HepG2 (cell line): ENCODE results near the gene OR2T34. TPM values are rescaled to one million over a fixed set of nuclear protein-coding genes. Genes with fewer than 3 reads are reported as not detected.

Experiments
- ATAC-seq: fragments of 200-7000 bp; cut with Tn5 transposase; 3 replicates; pipeline ENCODE4 v1.9.1; 2020; ENCODE audit warnings: mild to moderate bottlenecking, moderate library complexity
- BruUV-seq: library from RNA; stranded (reverse); fragments of 400-500 nt; replicated peaks from 2 replicates; lab custom pipeline; 2021; lab: Mats Ljungman, UMichigan
- CTCF ChIA-PET: fragments of 300-600 bp; formaldehyde crosslinking; extraction: SDS; loops from one replicate; lab custom pipeline; 2021; ENCODE audit warnings: low total read pairs, inconsistent platforms, low intra/inter-chr PET ratio; lab: Yijun Ruan, JAX
- POLR2A ChIA-PET: fragments of 350-600 bp; sonication (Branson Sonifier 250); formaldehyde crosslinking; loops from one replicate; lab custom pipeline; 2020; ENCODE audit warnings: antibody characterized with exemption, inconsistent platforms; lab: Yijun Ruan, JAX
- DNase-seq: peaks from one replicate; pipeline ENCODE4 v3.0.0-alpha.2; 2015; ENCODE audit warnings: low spot score
- FAIRE-seq: peaks from 3 replicates; lab custom pipeline; 2011; peaks lifted over from hg19 to GRCh38; lab: Jason Lieb, UNC
- H2AFZ ChIP-seq: one replicate; pipeline ENCODE4 v1.6.1; 2011; ENCODE audit warnings: low read length, inconsistent platforms
- H3K27ac ChIP-seq: fragments of 300-600 bp; 3 replicates; pipeline ENCODE4 v1.8.0; 2011; ENCODE audit warnings: mixed run types, mild to moderate bottlenecking, mixed read lengths, low read length, inconsistent platforms; ENCODE audit not compliant: insufficient read depth; ENCODE audit errors: extremely low read length
- H3K27me3 ChIP-seq, 2 experiments: fragments of 200-600 bp in 1 of 2; 2 replicates in 1 of 2; 3 replicates in 1 of 2; pipeline versions ENCODE4 v1.6.0 to v1.8.0; 2011; ENCODE audit warnings: low read length in 2 of 2, mild to moderate bottlenecking in 2 of 2, moderate library complexity in 2 of 2, inconsistent platforms in 1 of 2; ENCODE audit not compliant: insufficient read depth in 2 of 2, control insufficient read depth in 1 of 2
- H3K36me3 ChIP-seq, 2 experiments: fragments of 200-600 bp in 1 of 2; replicated peaks in 1 of 2; 2 replicates in 1 of 2; 3 replicates in 1 of 2; pipeline versions ENCODE4 v1.5.1 to v1.8.0; 2011; ENCODE audit warnings: low read length in 2 of 2, inconsistent platforms in 1 of 2; ENCODE audit not compliant: insufficient read depth in 2 of 2, control insufficient read depth in 1 of 2
- H3K4me1 ChIP-seq: 2 replicates; pipeline ENCODE4 v1.5.1; 2012; ENCODE audit warnings: low read length, inconsistent platforms; ENCODE audit not compliant: insufficient read depth
- H3K4me2 ChIP-seq: 2 replicates; pipeline ENCODE4 v1.6.0; 2011; ENCODE audit warnings: low read depth, low read length, inconsistent platforms
- H3K4me3 ChIP-seq, 3 experiments: fragments of 200-600 bp in 1 of 3; sonication (generic), shearing (Covaris generic) in 1 of 3; replicated peaks in 1 of 3; 2 replicates each; pipeline ENCODE4 v1.5.1; 2011 to 2016; ENCODE audit warnings: low read length in 3 of 3, inconsistent platforms in 2 of 3, low read depth in 2 of 3, mild to moderate bottlenecking in 2 of 3, control low read depth in 1 of 3, mixed read lengths in 1 of 3; ENCODE audit not compliant: insufficient read depth in 1 of 3
- H3K79me2 ChIP-seq: one replicate; pipeline ENCODE4 v1.6.1; 2011; ENCODE audit warnings: low read length, inconsistent platforms; ENCODE audit not compliant: insufficient read depth
- H3K9ac ChIP-seq: 2 replicates; pipeline ENCODE4 v1.6.0; 2011; ENCODE audit warnings: mild to moderate bottlenecking, low read depth, low read length, inconsistent platforms; ENCODE audit not compliant: insufficient read depth
- H3K9me3 ChIP-seq: 2 replicates; pipeline ENCODE4 v1.5.1; 2012; ENCODE audit warnings: mild to moderate bottlenecking, low read length
- H4K20me1 ChIP-seq: 2 replicates; pipeline ENCODE4 v1.6.0; 2011; ENCODE audit warnings: inconsistent platforms, mild to moderate bottlenecking, low read length, moderate library complexity; ENCODE audit not compliant: insufficient read depth
- CC2D1A ChIP-seq: sonication (generic); formaldehyde crosslinking; IDR thresholded peaks from 2 replicates; pipeline ENCODE4 v1.8.1; 2023; ENCODE audit warnings: mild to moderate bottlenecking, missing genetic modification reagents
- ELF3 ChIP-seq: IDR thresholded peaks from 2 replicates; pipeline ENCODE4 v1.6.1; 2016; ENCODE audit warnings: missing genetic modification reagents, missing compliant biosample characterization
- FOSL2 ChIP-seq: sonication (generic); formaldehyde crosslinking; IDR thresholded peaks from 2 replicates; pipeline ENCODE4 v1.4.0; 2020; ENCODE audit warnings: missing genetic modification reagents
- GTF2F1 ChIP-seq: fragments of 150-350 bp; IDR thresholded peaks from 2 replicates; pipeline ENCODE4 v1.6.1; 2014; ENCODE audit warnings: low read length
- LCORL ChIP-seq, 2 experiments: fragments of 450-650 bp in 1 of 2; sonication (generic) in 1 of 2; formaldehyde crosslinking in 1 of 2; IDR thresholded peaks; 2 replicates each; pipeline versions ENCODE4 v1.5.0 to v1.6.1; 2017 to 2020; ENCODE audit warnings: antibody characterized with exemption in 1 of 2, missing genetic modification reagents in 1 of 2
- MLLT10 ChIP-seq: sonication (generic); formaldehyde crosslinking; IDR thresholded peaks from 2 replicates; pipeline ENCODE4 v1.4.0; 2020; ENCODE audit warnings: missing genetic modification reagents
- PHF20 ChIP-seq: sonication (generic); formaldehyde crosslinking; IDR thresholded peaks from 2 replicates; pipeline ENCODE4 v1.5.0; 2020; ENCODE audit warnings: mild to moderate bottlenecking, missing genetic modification reagents
- SSRP1 ChIP-seq: IDR thresholded peaks from 2 replicates; pipeline ENCODE4 v1.6.1; 2016; ENCODE audit warnings: control low read depth
- STAG1 ChIP-seq: sonication (generic); formaldehyde crosslinking; IDR thresholded peaks from 2 replicates; pipeline ENCODE4 v1.4.0; 2020; ENCODE audit warnings: missing genetic modification reagents
- ZBTB38 ChIP-seq: sonication (generic); formaldehyde crosslinking; IDR thresholded peaks from 2 replicates; pipeline ENCODE4 v1.5.1; 2020; ENCODE audit warnings: mild to moderate bottlenecking, missing genetic modification reagents
- ZNF781 ChIP-seq: sonication (generic); formaldehyde crosslinking; IDR thresholded peaks from 2 replicates; pipeline ENCODE4 v1.5.1; 2020; ENCODE audit warnings: borderline replicate concordance, mild to moderate bottlenecking, missing genetic modification reagents; ENCODE audit errors: not compliant biosample characterization
- ZNF83 ChIP-seq: sonication (generic); formaldehyde crosslinking; IDR thresholded peaks from 2 replicates; pipeline ENCODE4 v1.4.0; 2020; ENCODE audit warnings: missing genetic modification reagents, mild to moderate bottlenecking, borderline replicate concordance
- ZSCAN25 ChIP-seq: sonication (generic); formaldehyde crosslinking; IDR thresholded peaks from 2 replicates; pipeline ENCODE4 v1.8.0; 2022; ENCODE audit warnings: mild to moderate bottlenecking, missing genetic modification reagents
- ZZZ3 ChIP-seq: sonication (generic); formaldehyde crosslinking; IDR thresholded peaks from 2 replicates; pipeline ENCODE4 v1.4.0; 2020; ENCODE audit warnings: missing genetic modification reagents, mild to moderate bottlenecking, borderline replicate concordance
- WGBS: methylation state at CpG from one replicate; pipeline ENCODE4 v1.1.6; 2017; ENCODE audit warnings: low lambda C conversion rate; 5-methylcytosine and 5-hydroxymethylcytosine counted together
- in situ Hi-C: cut with HindIII; loops from 2 replicates; pipeline ENCODE4 v1.10.0; 2017; ENCODE audit warnings: low pct_unique_long_range_greater_than_20kb; ENCODE audit not compliant: extremely low pct_ligation_motif_present
- intact Hi-C: fragments of 100-400 bp; cut with micrococcal nuclease; formaldehyde crosslinking; loops from one replicate; pipeline ENCODE4 v1.10.0; 2022; ENCODE audit not compliant: unreplicated experiment
- polyA plus RNA-seq, 8 experiments: library from polyadenylated mRNA; depleted of rRNA in 3 of 8; stranded (reverse) in 7 of 8; unstranded in 1 of 8; fragments of >200 nt; fragmentation: Illumina TruSeq in 4 of 8; extraction: Trizol in 4 of 8; gene quantifications; 2 replicates each; pipeline versions ENCODE4 v1.2.1 to v1.2.3, GENCODE V29; 2011 to 2016; ENCODE audit warnings: low read depth in 4 of 8, missing spikeins in 1 of 8, mixed read lengths in 1 of 8; ENCODE audit not compliant: insufficient read depth in 1 of 8
- total RNA-seq, 5 experiments: library from RNA; depleted of rRNA; stranded (reverse); fragments of >200 nt; fragmentation: Illumina TruSeq; extraction: Trizol; gene quantifications; 2 replicates each; pipeline ENCODE4 v1.2.3, GENCODE V29; 2016; ENCODE audit warnings: low read depth in 1 of 5
- TF ChIP-seq, protein P1 (sequence below): sonication (generic); formaldehyde crosslinking; IDR thresholded peaks from 2 replicates; pipeline ENCODE4 v1.5.1; 2020; ENCODE audit warnings: missing genetic modification reagents, mild to moderate bottlenecking, borderline replicate concordance
- TF ChIP-seq, protein P2 (sequence below): IDR thresholded peaks from 2 replicates; pipeline ENCODE4 v1.6.1; 2016; ENCODE audit warnings: missing compliant biosample characterization, missing genetic modification reagents, borderline replicate concordance

OR2T34 gene
- total and polyA plus RNA-seq, 2 of the 13 experiments (the other 11 are each of a cell fraction or from before 2014, with no cell fraction given) = not detected

DNA sequence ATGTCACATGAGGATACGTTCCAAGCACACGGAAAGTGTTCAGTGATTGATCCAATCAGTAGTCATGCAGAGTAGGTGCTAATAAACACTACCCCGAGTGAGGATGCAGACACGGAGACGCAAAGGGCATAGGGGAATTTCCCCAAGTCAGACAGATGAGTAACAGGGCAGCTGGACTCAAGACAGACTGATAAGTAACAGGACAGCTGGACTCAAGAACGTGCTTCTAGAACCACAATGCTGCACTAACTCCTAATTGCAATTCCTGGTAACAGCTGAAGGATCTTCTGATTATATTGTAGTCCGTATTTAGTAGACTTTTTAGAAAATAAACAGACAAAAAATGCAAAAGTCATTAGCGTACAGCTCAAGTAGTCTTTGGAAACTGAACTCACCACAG lies 24.8 kb upstream of the OR2T34 start:
- no peak overlapping the region for H3K27ac ChIP-seq
- no peak for DNase-seq
- H3K9me3 ChIP-seq = no peaks in the 10 kb centered on the region
- FAIRE-seq = no peak
- no TSS peak for BruUV-seq
- no peak overlapping the region for H2AFZ ChIP-seq
- 4% methylated on average over 8 of the region's 8 CpGs for WGBS
- no peaks in the 10 kb centered on the region for H3K4me1 ChIP-seq
- in situ Hi-C loops (no loop called here), intact Hi-C loops (no loop called here)
- no peaks in the 10 kb centered on the region for H3K79me2 ChIP-seq
- TF ChIP-seq ZSCAN25 (CRISPR knock-in tag) (no peak), ELF3 (CRISPR knock-in tag) (no peak), PHF20 (CRISPR knock-in tag) (no peak), SSRP1 (CRISPR knock-in tag) (no peak), ZNF781 (CRISPR knock-in tag) (no peak), GTF2F1 (no peak), FOSL2 (CRISPR knock-in tag) (no peak), ZBTB38 (CRISPR knock-in tag) (no peak)
- TF ChIP-seq, protein P1, sequence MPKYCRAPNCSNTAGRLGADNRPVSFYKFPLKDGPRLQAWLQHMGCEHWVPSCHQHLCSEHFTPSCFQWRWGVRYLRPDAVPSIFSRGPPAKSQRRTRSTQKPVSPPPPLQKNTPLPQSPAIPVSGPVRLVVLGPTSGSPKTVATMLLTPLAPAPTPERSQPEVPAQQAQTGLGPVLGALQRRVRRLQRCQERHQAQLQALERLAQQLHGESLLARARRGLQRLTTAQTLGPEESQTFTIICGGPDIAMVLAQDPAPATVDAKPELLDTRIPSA (CRISPR knock-in tag) = no peak
- H3K4me2 ChIP-seq = no peak overlapping the region
- H4K20me1 ChIP-seq = no peaks in the 10 kb centered on the region
- H3K36me3 ChIP-seq = no peaks in the 10 kb centered on the region
- H3K27me3 ChIP-seq = no peaks in the 10 kb centered on the region
- CTCF ChIA-PET = no interaction called here
- H3K9ac ChIP-seq = no peak overlapping the region
- POLR2A ChIA-PET = no interaction called here
- H3K4me3 ChIP-seq = no peak overlapping the region
- ATAC-seq = no peak

DNA sequence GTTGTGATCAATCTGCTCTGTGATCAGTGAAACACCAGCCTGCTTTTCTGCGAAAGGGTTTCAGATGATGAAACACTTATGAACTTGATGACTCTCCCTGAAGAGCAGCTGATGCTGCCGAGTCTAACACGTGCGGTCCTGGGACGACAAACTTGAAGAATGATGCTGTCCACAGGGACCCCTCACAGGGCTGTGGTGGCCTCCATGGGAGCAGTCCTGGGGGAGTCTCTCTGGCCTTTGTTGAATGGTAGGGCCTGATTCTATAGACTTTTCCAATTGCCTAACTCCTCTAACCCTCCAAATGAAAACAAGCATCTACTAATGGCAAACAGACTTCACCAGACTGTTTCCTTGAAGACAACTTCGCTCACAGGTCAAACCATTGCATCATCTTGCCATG lies 23.0 kb upstream of the OR2T34 start, which contains the start of gene OR2T10:
Gene OR2T10 (minus strand): TSS at position 112 of the 400 bp plus-strand sequence. CDS start 3,932 bp downstream, outside the sequence.
- Histone ChIP-seq H2AFZ (no peak within 1 kb of the TSS), H4K20me1 (no peaks in the 10 kb centered on the region), H3K27ac (no peak within 1 kb of the TSS), H3K9me3 (no peaks in the 10 kb centered on the region), H3K27me3 (no peaks in the 10 kb centered on the region), H3K36me3 (no peaks in the 10 kb centered on the region), H3K4me1 (no peaks in the 10 kb centered on the region), H3K4me3 (no peak within 1 kb of the TSS), H3K9ac (no peak within 1 kb of the TSS), H3K79me2 (no peaks in the 10 kb centered on the region), H3K4me2 (no peak within 1 kb of the TSS)
- ATAC-seq = no peak
- WGBS = 30% methylated on average over 6 of the region's 6 CpGs
- CTCF ChIA-PET = no interaction called here
- BruUV-seq = no TSS peak
- intact Hi-C loops = no loop called here
- in situ Hi-C loops = no loop called here
- no peak for DNase-seq
- FAIRE-seq = no peak
- POLR2A ChIA-PET = no interaction called here
- TF ChIP-seq ZZZ3 = no peak
- TF ChIP-seq, protein P2, sequence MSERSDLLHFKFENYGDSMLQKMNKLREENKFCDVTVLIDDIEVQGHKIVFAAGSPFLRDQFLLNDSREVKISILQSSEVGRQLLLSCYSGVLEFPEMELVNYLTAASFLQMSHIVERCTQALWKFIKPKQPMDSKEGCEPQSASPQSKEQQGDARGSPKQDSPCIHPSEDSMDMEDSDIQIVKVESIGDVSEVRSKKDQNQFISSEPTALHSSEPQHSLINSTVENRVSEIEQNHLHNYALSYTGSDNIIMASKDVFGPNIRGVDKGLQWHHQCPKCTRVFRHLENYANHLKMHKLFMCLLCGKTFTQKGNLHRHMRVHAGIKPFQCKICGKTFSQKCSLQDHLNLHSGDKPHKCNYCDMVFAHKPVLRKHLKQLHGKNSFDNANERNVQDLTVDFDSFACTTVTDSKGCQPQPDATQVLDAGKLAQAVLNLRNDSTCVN (CRISPR knock-in tag) = no peak
- TF ChIP-seq MLLT10 (CRISPR knock-in tag) = no peak
- TF ChIP-seq LCORL (IDR thresholded peaks at IDR 0.05) = no peak
- TF ChIP-seq LCORL (CRISPR knock-in tag; IDR thresholded peaks at IDR 0.05) = no peak
- TF ChIP-seq CC2D1A (CRISPR knock-in tag) = no peak
- TF ChIP-seq STAG1 = no peak
- TF ChIP-seq ZNF83 (CRISPR knock-in tag) = no peak
